GM12891 (cell line): ENCODE data around the gene SLC34A1.

ENCODE experiments used
- PAX5 ChIP-seq: IDR thresholded peaks from 2 replicates; pipeline ENCODE4 v1.6.1; 2011; ENCODE audit warnings: low read length, moderate library complexity, mild to moderate bottlenecking; ENCODE audit not compliant: insufficient read depth, severe bottlenecking
- POLR2A ChIP-seq: IDR thresholded peaks from 2 replicates; pipeline ENCODE4 v1.6.1; 2011; ENCODE audit warnings: low read depth, low read length, control low read depth
- TAF1 ChIP-seq: IDR thresholded peaks from 2 replicates; pipeline ENCODE4 v1.6.1; 2011; ENCODE audit warnings: low read depth, low read length, control low read depth

GRCh38 chr5:177414481-177414880 is 30.2 kb downstream of the SLC34A1 start:
- TF ChIP-seq TAF1 (no peak), PAX5 (no peak), POLR2A (no peak)
